ENCODE results near the gene C1orf52.

DNA sequence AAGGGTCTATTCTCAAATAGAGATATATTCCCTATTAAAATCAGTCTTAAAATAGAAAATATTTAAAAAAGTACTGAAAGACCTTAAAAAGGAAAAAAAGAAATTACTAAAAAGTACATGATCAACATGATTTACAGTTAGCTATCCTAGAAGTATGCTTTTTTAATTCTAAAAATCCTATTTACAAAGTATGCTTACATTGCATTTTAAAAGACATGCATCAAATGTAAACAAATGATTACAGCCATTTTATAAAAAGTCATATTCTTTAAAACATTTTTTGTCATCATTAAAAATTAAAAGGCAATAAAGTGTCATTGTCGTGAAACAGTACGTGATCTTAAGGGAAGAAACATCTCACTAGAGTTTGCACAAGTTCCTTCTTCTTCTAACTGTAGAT lies 7.9 kb upstream of the C1orf52 start:
- TF ChIP-seq POLR2A (IDR thresholded peaks at IDR 0.05; ENCODE audit: low read length) (no peak), CHD2 (IDR thresholded peaks at IDR 0.05; ENCODE audit: low read length, partially characterized antibody) (no peak), MYC (IDR thresholded peaks at IDR 0.05; ENCODE audit: borderline replicate concordance, low read length) (no peak), POLR2AphosphoS2 (conservative IDR thresholded peaks at IDR 0.05; ENCODE audit: low read length) (no peak), ZFP36 (IDR thresholded peaks at IDR 0.05; ENCODE audit: borderline replicate concordance, partially characterized antibody) (no peak), JUN (IDR thresholded peaks at IDR 0.05) (no peak), HDAC2 (IDR thresholded peaks at IDR 0.05) (no peak), GATA3 (IDR thresholded peaks at IDR 0.05; ENCODE audit: borderline replicate concordance) (no peak), ESRRA (IDR thresholded peaks at IDR 0.05; ENCODE audit: borderline replicate concordance, low read length) (no peak)
- TF ChIP-seq, protein P1, sequence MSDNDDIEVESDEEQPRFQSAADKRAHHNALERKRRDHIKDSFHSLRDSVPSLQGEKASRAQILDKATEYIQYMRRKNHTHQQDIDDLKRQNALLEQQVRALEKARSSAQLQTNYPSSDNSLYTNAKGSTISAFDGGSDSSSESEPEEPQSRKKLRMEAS (IDR thresholded peaks at IDR 0.05), result no peak
- TF ChIP-seq, protein P2, sequence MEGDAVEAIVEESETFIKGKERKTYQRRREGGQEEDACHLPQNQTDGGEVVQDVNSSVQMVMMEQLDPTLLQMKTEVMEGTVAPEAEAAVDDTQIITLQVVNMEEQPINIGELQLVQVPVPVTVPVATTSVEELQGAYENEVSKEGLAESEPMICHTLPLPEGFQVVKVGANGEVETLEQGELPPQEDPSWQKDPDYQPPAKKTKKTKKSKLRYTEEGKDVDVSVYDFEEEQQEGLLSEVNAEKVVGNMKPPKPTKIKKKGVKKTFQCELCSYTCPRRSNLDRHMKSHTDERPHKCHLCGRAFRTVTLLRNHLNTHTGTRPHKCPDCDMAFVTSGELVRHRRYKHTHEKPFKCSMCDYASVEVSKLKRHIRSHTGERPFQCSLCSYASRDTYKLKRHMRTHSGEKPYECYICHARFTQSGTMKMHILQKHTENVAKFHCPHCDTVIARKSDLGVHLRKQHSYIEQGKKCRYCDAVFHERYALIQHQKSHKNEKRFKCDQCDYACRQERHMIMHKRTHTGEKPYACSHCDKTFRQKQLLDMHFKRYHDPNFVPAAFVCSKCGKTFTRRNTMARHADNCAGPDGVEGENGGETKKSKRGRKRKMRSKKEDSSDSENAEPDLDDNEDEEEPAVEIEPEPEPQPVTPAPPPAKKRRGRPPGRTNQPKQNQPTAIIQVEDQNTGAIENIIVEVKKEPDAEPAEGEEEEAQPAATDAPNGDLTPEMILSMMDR (IDR thresholded peaks at IDR 0.05), result no peak
- TF ChIP-seq, protein P3, sequence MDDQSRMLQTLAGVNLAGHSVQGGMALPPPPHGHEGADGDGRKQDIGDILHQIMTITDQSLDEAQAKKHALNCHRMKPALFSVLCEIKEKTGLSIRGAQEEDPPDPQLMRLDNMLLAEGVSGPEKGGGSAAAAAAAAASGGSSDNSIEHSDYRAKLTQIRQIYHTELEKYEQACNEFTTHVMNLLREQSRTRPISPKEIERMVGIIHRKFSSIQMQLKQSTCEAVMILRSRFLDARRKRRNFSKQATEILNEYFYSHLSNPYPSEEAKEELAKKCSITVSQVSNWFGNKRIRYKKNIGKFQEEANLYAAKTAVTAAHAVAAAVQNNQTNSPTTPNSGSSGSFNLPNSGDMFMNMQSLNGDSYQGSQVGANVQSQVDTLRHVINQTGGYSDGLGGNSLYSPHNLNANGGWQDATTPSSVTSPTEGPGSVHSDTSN (IDR thresholded peaks at IDR 0.05), result no peak
- TF ChIP-seq, protein P4, sequence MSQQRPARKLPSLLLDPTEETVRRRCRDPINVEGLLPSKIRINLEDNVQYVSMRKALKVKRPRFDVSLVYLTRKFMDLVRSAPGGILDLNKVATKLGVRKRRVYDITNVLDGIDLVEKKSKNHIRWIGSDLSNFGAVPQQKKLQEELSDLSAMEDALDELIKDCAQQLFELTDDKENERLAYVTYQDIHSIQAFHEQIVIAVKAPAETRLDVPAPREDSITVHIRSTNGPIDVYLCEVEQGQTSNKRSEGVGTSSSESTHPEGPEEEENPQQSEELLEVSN (IDR thresholded peaks at IDR 0.05; ENCODE audit: borderline replicate concordance, low read depth), result no peak
- TF ChIP-seq, protein P5, sequence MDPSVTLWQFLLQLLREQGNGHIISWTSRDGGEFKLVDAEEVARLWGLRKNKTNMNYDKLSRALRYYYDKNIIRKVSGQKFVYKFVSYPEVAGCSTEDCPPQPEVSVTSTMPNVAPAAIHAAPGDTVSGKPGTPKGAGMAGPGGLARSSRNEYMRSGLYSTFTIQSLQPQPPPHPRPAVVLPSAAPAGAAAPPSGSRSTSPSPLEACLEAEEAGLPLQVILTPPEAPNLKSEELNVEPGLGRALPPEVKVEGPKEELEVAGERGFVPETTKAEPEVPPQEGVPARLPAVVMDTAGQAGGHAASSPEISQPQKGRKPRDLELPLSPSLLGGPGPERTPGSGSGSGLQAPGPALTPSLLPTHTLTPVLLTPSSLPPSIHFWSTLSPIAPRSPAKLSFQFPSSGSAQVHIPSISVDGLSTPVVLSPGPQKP (IDR thresholded peaks at IDR 0.05; ENCODE audit: low read depth, low read length), result no peak

Data from A549 (cell line).